GM03348 (cell line): Measurements from ENCODE around the gene UPK3A.
A peak's percentile ranks its signal among the peaks of the same experiment; 100 is the strongest.

ENCODE experiments used
- DNase-seq: peaks from one replicate; pipeline ENCODE4 v3.0.0; 2012; ENCODE audit warnings: low spot score

The UPK3A gene

GRCh38 chr22:45329530-45329936 is 44.8 kb downstream of the UPK3A start:
- DNase-seq, result no peak

GRCh38 chr22:45330548-45330947 is 45.8 kb downstream of the UPK3A start:
- DNase-seq, result no peak

- DNase-seq, result no peak
Measured at GRCh38 chr22:45331486-45331885, 46.7 kb downstream of the UPK3A start.

GRCh38 chr22:45332001-45332400 is 47.3 kb downstream of the UPK3A start:
- DNase-seq, result no peak

- peak; percentile 34 for DNase-seq
Measured at GRCh38 chr22:45334068-45334467, 49.3 kb downstream of the UPK3A start.

GRCh38 chr22:45334528-45334927 is 49.8 kb downstream of the UPK3A start:
- DNase-seq, result no peak

- peak; percentile 24 for DNase-seq
Measured at GRCh38 chr22:45335021-45335818, 50.5 kb downstream of the UPK3A start.

GRCh38 chr22:45335854-45336522 is 51.2 kb downstream of the UPK3A start:
- DNase-seq, result no peak

- DNase-seq, result peak; percentile 27
Measured at GRCh38 chr22:45336971-45337431, 52.3 kb downstream of the UPK3A start.

GRCh38 chr22:45337536-45337935 is 52.8 kb downstream of the UPK3A start:
- no peak for DNase-seq

- no peak for DNase-seq
Measured at GRCh38 chr22:45338795-45339194, 54.0 kb downstream of the UPK3A start.

- no peak for DNase-seq
Measured at GRCh38 chr22:45340323-45340722, 55.6 kb downstream of the UPK3A start.

- no peak for DNase-seq
Measured at GRCh38 chr22:45341498-45341897, 56.7 kb downstream of the UPK3A start.

GRCh38 chr22:45343143-45343542 is 58.4 kb downstream of the UPK3A start:
- DNase-seq, result no peak

GRCh38 chr22:45344334-45344733 is 59.6 kb downstream of the UPK3A start:
- no peak for DNase-seq
